DOHH2 (cell line): Measurements from ENCODE around the gene DISC1.

Source experiments
- CTCF ChIP-seq: fragments of 200-600 bp; sonication (generic); IDR thresholded peaks from one replicate; pipeline ENCODE4 v1.5.1; 2014; ENCODE audit warnings: antibody characterized with exemption, mild to moderate bottlenecking, low read depth, low read length; ENCODE audit not compliant: poor library complexity, severe bottlenecking
- EZH2phosphoT487 ChIP-seq: fragments of 200-600 bp; sonication (generic); IDR thresholded peaks from 2 replicates; pipeline ENCODE4 v1.6.1; 2017; ENCODE audit warnings: borderline replicate concordance, mild to moderate bottlenecking, antibody characterized with exemption, low read length, moderate library complexity, mixed read lengths

GRCh38 chr1:231663211-231663792 lies 36.7 kb downstream of the DISC1 start:
- TF ChIP-seq CTCF, result no peak
- TF ChIP-seq EZH2phosphoT487, result no peak
